Femur (tissue), 1 donor: Measurements from ENCODE around the gene ATAT1.

Source experiments
- DNase-seq: peaks from one replicate; pipeline ENCODE4 v3.0.0-alpha.2; 2017

The ATAT1 gene

GRCh38 chr6:30613251-30614043 is 13.2 kb upstream of the ATAT1 start:
- DNase-seq, result no peak

GRCh38 chr6:30614044-30614842 is 12.4 kb upstream of the ATAT1 start:
- no peak for DNase-seq

DNA sequence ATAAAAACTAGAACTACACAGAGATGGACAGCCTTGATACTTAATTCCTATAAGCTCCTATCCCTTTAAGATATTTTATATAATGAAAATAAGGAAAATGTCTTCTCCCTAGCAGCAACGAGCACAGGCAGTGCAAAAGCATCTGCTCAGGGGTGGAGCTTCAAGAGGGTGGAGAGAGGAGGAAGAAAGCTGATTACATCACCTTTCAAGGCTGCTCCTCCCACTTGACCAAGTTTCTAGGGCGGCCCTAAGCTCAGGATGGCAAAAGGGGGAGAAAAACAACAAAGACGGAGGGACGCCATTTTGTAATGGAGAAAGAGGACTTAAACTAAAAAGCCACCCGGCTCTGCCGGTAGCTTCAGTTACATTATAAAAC is 11.8 kb upstream of the ATAT1 start:
- DNase-seq, result peak; percentile 95

- DNase-seq, result peak; percentile 88
Observed at GRCh38 chr6:30615219-30615957, 11.3 kb upstream of the ATAT1 start.

GRCh38 chr6:30615958-30616810 is 10.5 kb upstream of the ATAT1 start:
- DNase-seq, result peak; percentile 48

DNA sequence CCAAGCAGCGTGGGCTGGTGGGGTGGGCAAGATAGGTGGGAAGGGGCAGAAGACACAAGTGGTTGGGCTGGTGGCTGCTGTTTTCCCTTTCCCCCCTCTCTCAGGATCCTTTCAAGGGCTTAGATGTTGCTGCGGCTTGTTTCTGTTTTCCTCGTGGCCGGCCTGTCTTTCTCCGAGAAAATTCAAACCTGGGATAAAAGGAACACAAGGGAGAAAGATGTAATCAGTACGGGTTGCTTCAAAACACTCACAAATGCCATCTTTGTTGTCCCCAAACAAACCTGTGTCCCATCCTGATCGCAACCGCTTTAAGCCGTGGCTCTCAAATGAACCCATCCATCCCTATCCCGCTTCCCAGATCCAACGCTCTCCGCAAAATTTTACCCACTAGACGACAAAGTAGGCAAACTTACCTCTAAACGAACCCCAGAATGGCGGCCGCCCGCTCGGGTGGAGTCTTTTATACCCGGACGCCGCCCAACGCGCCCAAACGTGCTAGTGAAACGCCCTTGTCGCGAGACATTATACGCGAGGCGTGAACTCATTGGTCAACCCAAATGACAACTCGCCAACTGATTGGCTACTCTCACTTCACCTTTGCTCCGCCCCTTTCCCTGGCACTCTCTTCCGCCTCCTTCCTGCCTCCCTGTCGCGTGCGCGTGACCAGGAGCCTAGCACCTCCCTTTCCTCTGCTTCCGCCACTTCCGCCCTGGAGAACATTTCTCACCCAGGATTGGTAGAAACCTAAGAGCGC is 9.7 kb upstream of the ATAT1 start, which contains the start of gene PPP1R10:
Gene PPP1R10, minus strand, starts transcription at position 433 of the 754 bp plus-strand sequence. CDS start 7,299 bp downstream, outside the sequence.
- peak; percentile 100 for DNase-seq

GRCh38 chr6:30617565-30618269 is 9.0 kb upstream of the ATAT1 start, which contains the start of gene MRPS18B:
Gene MRPS18B, plus strand, starts transcription at chr6:30617840. Its CDS starts 26 bp downstream, at chr6:30617866.
- DNase-seq, result peak; percentile 99

GRCh38 chr6:30618270-30618797 is 8.3 kb upstream of the ATAT1 start:
- DNase-seq, result no peak

GRCh38 chr6:30619561-30619960 is 7.1 kb upstream of the ATAT1 start:
- no peak for DNase-seq

DNA sequence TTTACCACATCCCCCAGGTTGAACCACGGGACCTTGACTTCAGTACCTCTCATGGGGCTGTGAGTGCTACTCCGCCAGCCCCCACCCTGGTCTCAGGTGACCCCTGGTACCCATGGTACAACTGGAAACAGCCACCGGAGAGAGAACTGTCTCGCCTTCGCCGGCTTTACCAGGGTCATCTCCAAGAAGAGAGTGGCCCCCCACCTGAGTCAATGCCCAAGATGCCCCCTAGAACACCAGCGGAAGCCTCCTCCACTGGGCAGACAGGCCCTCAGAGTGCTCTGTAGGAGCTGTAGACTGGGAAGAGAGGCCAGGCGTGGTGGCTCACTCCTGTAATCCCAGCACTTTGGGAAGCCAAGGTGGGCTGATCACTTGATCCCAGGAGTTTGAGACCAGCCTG is 1.2 kb upstream of the ATAT1 start:
- no peak for DNase-seq

- no peak for DNase-seq
Observed at GRCh38 chr6:30635834-30636233, 9.2 kb downstream of the ATAT1 start.

DNA sequence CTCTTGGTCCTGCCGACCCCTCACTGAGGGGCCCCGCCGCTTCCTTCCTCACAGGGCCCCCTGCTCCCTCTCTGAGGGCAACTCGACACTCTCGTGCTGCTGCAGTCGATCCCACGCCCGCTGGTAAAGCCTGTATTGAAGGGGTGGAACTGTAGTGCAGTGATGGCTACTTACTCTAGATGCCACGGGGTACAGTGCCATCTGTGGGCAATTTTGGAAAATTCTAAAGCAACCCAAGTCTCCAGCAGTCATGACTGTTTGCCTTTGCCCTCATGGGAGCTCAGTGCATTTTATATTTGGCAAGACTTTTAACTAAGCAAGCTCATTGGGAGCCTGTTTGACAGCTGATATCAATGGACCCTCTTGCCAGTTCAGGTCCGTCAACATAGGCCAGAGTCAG is 13.8 kb downstream of the ATAT1 start:
- DNase-seq, result no peak

- DNase-seq, result no peak
Observed at GRCh38 chr6:30641048-30641447, 14.4 kb downstream of the ATAT1 start.

DNA sequence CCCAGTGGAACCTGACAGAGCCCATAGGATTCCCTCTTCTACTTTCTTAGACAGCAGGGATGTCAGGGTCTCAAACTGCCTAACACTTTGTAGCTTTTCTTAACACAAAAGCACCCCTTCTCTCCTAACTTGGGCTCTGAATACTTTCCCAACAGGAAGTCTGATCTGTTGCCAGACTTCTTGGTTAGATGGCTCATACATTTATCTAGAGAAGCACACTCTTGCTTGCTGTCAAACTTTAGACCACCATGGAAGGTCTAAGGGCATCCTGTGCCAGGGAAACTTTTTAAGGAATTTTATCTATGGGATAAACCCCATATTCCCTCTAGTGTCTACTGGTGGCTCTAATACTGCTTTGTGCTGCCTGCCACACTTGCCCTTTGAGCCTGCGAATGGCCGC is 17.0 kb downstream of the ATAT1 start:
- DNase-seq, result no peak

DNA sequence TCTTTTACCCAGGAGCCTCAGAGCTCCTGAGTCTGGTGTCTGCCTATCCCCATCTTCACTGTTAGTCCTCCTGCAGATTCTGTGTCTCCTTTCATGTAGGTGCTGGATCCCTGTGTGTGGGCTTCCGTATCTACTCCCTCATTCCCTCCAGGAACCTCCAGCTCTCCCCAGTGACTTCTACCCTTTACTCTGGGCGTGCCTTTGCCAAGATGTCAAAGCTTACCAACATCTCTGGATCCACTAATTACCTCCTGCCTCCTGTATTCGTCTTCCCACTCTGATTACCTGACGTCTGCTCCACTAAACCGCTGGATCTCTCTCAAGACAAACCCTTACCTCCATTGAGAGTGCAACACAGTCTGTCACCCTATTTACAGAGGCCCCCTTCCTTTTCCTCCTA is 18.1 kb downstream of the ATAT1 start:
- no peak for DNase-seq

GRCh38 chr6:30645989-30646388 is 19.3 kb downstream of the ATAT1 start:
- DNase-seq, result no peak

DNA sequence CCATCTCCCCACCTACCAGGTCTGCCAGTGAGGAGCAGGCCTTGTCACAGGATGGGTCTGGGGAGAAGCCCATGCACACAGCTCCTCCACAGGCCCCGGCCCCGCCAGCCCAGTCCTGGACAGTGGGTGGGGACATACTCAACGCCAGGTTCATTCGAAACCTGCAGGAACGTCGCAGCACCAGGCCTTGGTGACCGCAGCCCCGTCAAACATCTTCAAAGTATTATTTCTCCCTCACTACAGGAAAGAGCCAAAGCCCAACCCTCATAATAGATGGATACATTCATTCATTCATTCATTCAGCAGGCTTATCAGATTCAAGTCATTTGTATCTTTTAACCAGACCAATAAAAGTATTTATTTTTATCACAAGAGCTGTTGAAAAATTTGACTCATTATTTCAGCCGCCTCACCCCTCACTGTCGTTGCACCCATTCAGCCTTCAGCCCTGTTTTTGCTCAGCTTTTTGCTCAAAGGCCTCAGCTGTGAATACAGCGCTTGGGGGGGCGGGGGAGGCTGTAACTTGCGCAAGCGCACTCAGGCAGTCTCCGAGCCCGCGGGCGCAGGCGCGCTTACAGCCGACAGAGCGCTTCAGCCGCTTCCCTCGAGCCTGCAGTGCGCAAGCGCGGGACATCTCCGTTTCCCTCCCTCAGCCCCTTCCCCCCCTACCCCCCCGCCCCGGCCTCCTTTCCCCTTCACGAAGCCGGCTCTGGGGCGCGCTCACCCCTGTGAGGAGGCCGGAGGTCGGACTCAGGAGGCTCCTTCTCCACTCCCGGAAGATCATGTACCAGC is 20.0 kb downstream of the ATAT1 start, which contains the start of gene C6orf136:
Gene C6orf136, plus strand, starts transcription at position 684 of the 792 bp plus-strand sequence. Its CDS starts 99 bp downstream, at position 783.
- peak; percentile 96 for DNase-seq

- DNase-seq, result peak; percentile 65
Observed at GRCh38 chr6:30647242-30648116, 20.8 kb downstream of the ATAT1 start.
